Measurements from ENCODE around the gene TLE1. TPM values are rescaled to one million over a fixed set of nuclear protein-coding genes. Genes with fewer than 3 reads are reported as not detected.

The TLE1 gene
- total RNA-seq, 1 experiment from 2014 or later: 22.0 TPM

DNA sequence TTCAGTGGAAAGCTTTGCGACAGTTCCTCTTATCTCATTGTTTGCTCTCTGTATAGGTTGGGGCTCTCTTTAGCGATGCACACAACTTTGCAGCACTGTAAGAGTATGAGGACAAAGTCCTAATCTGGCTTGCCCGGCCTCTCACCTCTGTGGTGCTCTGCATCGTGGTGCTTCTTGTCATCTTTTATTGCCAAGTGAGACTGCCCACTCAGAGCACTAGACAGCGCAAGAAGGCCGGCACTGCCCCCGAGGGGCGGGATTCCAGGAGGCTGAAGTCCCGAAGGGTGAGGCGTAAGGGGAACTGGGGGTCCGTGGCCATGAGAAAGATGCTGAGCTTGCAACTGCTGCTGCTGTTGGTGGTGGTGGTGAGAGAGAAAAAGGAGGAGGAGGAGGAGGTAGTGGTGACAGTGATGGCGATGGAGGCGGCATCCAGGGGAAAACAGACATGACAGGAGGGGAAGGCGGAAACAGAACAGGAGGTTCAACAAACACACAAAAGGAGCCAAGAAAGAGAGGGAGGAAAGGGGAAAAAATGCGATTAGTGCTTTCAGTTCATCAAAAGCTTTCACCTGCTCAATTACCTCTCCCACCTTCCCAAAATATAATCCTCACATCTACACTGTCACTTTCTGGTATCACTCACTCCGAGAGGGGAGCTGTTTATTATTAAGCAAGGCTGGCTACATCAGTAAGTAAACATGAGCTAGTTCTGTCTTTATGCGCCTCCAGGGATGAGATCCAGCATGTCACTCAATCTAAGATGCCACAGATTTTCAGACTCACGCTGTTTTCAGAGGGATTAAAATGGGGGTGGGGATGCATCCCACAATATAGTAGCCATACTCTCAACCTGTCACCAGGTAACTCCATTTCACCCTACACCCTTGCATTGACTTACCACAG is 55.1 kb downstream of the TLE1 start:
- H3K27ac ChIP-seq: peak overlapping the region; percentile 55; the same call in 1 of the 2 replicates
- peaks cover 14% of the 10 kb centered on the region; the same call in 1 of the 2 replicates for H3K36me3 ChIP-seq
- H3K27me3 ChIP-seq (replicated peaks): no peaks in the 10 kb centered on the region
- no peaks in the 10 kb centered on the region for H3K9me3 ChIP-seq (replicated peaks)
- no peak for DNase-seq (ENCODE audit: low read depth in 1 of 2, low spot score in 2 of 2)
- peaks cover 48% of the 10 kb centered on the region for H3K4me1 ChIP-seq (replicated peaks)
- no peak overlapping the region for H3K4me3 ChIP-seq

DNA sequence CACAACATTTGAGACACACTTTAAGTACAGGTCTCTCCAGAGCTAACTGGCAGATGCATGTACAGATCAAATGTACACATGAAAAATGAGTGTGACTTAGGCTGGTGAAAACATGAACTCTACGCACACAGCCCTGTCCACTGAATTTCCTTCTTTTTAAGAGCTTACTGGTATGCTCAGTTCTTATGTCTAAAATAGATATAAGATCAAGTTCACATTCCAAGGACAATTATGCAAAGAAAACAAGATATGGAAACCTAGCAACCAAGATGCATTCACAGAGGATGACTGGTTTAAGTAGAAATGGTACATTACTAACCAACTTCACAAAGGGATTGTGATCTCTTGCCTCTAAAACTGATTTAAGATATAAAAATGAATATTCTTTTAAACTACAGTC is 56.7 kb downstream of the TLE1 start:
- Histone ChIP-seq H3K27me3 (replicated peaks) (no peaks in the 10 kb centered on the region), H3K4me1 (replicated peaks) (peaks cover 55% of the 10 kb centered on the region), H3K4me3 (no peak overlapping the region), H3K27ac (peak overlapping the region; percentile 31; the same call in 1 of the 2 replicates), H3K9me3 (replicated peaks) (no peaks in the 10 kb centered on the region), H3K36me3 (peaks cover 14% of the 10 kb centered on the region; the same call in 1 of the 2 replicates)
- peak in 1 of 2 experiments; percentile 33 for DNase-seq (ENCODE audit: low read depth in 1 of 2, low spot score in 2 of 2)

DNA sequence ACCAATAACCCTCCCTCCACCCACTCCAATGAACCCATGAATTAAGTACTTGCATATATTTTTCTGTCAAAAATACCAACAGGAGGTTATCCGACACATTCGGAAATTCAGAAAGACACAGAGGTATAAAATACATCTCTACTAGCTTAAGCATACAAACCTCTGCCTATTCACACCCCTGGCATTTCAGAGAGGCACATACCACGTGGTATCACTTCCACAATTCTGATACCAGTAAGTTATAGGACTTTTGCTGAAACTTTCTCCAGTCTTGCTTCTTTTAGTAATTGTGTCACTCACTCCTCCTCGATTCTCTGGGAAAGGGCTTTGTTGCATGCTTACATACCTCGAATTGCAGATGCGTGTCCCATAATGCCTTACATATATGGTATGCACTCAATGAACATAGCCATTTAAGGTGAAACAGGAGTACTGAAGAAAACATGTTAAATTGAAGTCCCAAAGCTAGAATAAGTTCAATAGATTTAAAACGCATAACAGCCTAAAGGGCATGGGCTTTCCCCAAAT is 58.1 kb downstream of the TLE1 start:
- H3K9me3 ChIP-seq (replicated peaks): no peaks in the 10 kb centered on the region
- no peaks in the 10 kb centered on the region for H3K27me3 ChIP-seq (replicated peaks)
- DNase-seq (ENCODE audit: low read depth in 1 of 2, low spot score in 2 of 2): no peak
- peaks cover 14% of the 10 kb centered on the region; the same call in 1 of the 2 replicates for H3K36me3 ChIP-seq
- H3K4me3 ChIP-seq: no peak overlapping the region
- H3K4me1 ChIP-seq (replicated peaks): peaks cover 42% of the 10 kb centered on the region
- H3K27ac ChIP-seq: no peak overlapping the region

DNA sequence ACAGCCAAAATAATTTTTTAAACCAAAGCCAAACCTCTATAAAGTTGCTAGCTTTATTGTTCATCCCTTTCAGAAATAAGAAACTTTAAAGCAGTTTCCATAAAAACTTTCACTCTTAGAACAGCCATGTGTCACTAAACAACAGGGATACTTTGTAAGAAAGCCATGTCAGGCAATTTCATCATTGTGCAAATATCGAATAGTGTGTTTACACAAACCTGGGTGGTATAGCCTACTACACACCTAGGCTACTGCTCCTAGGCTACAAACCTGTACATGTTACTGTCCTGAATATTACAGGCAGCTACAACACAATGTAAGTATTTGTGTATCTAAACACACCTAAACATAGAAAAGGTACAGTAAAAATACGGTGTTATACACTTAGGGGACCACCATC is 59.9 kb downstream of the TLE1 start:
- peaks cover 14% of the 10 kb centered on the region; the same call in 1 of the 2 replicates for H3K36me3 ChIP-seq
- H3K9me3 ChIP-seq (replicated peaks): no peaks in the 10 kb centered on the region
- no peak overlapping the region for H3K4me3 ChIP-seq
- no peaks in the 10 kb centered on the region for H3K27me3 ChIP-seq (replicated peaks)
- no peak overlapping the region for H3K27ac ChIP-seq
- DNase-seq (ENCODE audit: low read depth in 1 of 2, low spot score in 2 of 2): no peak
- H3K4me1 ChIP-seq (replicated peaks): peaks cover 24% of the 10 kb centered on the region

DNA sequence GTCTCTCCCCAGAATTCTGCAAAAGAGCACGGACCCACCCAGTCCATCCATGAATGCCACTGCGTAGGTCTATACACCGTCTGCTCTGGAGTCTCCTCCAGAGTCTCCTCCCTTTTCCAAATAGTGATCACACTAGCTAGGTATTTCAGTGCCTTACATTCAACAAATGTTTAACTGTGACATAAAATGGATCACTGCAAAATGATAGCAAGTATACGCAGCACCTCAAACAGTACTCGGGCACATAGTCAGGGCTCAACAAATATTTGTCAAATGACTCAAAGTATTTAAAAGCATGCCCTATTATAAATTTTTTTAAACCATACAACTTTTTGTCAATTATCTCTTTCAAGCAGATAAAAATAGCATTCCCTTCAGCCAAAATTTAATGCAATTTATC is 60.5 kb downstream of the TLE1 start:
- H3K27me3 ChIP-seq (replicated peaks): no peaks in the 10 kb centered on the region
- no peaks in the 10 kb centered on the region for H3K9me3 ChIP-seq (replicated peaks)
- peaks cover 14% of the 10 kb centered on the region; the same call in 1 of the 2 replicates for H3K36me3 ChIP-seq
- DNase-seq (ENCODE audit: low read depth in 1 of 2, low spot score in 2 of 2): no peak
- no peak overlapping the region for H3K4me3 ChIP-seq
- peaks cover 20% of the 10 kb centered on the region for H3K4me1 ChIP-seq (replicated peaks)
- no peak overlapping the region for H3K27ac ChIP-seq

DNA sequence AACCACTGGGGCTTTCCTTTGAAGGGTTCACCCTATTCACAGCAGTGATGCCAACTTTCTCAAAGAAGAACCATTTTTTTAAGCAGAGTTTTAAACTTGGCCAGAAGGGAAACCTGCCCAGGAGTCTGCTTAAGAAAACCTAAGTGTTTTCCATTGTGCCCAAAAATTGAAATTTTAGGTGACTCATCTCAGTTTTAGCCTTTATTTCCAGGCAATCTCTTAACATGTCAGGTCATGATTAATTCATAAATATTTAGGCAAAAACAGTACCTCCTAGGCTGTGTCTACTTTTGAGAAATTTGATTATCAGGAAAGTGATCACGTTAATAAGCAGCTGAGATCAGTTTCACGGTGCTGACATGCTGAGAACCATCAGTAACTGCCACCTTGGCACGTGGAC is 61.9 kb downstream of the TLE1 start:
- H3K4me3 ChIP-seq: no peak overlapping the region
- no peak for DNase-seq (ENCODE audit: low read depth in 1 of 2, low spot score in 2 of 2)
- H3K27ac ChIP-seq: no peak overlapping the region
- H3K4me1 ChIP-seq (replicated peaks): peaks cover 15% of the 10 kb centered on the region
- no peaks in the 10 kb centered on the region for H3K27me3 ChIP-seq (replicated peaks)
- no peaks in the 10 kb centered on the region for H3K9me3 ChIP-seq (replicated peaks)
- H3K36me3 ChIP-seq: peaks cover 9% of the 10 kb centered on the region; the same call in 1 of the 2 replicates

DNA sequence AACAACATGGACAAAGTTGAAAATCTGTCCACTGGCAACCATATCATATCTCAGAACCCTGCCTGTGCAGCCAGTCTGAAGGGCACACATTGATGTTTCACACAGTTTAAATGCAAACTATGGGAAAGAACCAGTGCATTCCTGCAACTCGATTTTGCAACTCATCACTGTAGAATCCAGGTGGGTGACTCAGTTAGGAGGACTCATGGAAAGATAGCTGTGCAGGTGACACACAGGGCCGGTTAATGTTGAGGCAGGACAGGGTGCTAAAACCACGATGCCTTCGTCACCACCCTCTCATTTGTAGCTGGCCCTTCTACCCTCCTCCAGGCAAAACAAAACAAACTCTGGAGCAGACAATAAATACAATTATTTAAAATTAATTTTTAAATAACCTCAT is 62.8 kb downstream of the TLE1 start:
- Histone ChIP-seq H3K9me3 (replicated peaks) (no peaks in the 10 kb centered on the region), H3K4me1 (replicated peaks) (peaks cover 13% of the 10 kb centered on the region), H3K4me3 (no peak overlapping the region), H3K27me3 (replicated peaks) (no peaks in the 10 kb centered on the region), H3K36me3 (peaks cover 6% of the 10 kb centered on the region; the same call in 1 of the 2 replicates), H3K27ac (no peak overlapping the region)
- no peak for DNase-seq (ENCODE audit: low read depth in 1 of 2, low spot score in 2 of 2)

DNA sequence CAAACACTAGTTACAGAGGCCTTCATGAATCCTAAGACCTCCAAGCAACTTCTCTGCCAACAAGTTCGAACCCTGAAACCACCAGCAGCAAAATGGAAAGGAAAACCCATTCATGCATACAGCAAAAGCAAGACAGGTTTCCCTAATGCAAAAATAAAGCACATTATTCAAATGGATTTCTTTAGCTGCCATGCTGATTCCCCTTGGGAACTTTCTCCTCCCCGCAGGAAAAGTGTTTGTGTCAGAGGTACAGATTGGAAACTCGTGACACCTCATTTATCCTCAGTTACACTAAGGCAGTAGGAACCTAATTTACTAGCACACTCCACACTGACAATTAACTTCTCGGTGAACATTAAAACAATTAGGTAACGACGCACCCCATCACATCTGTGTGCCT is 63.4 kb downstream of the TLE1 start:
- Histone ChIP-seq H3K4me3 (no peak overlapping the region), H3K4me1 (replicated peaks) (peaks cover 13% of the 10 kb centered on the region), H3K27ac (no peak overlapping the region), H3K9me3 (replicated peaks) (no peaks in the 10 kb centered on the region), H3K27me3 (replicated peaks) (no peaks in the 10 kb centered on the region), H3K36me3 (peaks cover under 1% of the 10 kb centered on the region; the same call in 1 of the 2 replicates)
- no peak for DNase-seq (ENCODE audit: low read depth in 1 of 2, low spot score in 2 of 2)

DNA sequence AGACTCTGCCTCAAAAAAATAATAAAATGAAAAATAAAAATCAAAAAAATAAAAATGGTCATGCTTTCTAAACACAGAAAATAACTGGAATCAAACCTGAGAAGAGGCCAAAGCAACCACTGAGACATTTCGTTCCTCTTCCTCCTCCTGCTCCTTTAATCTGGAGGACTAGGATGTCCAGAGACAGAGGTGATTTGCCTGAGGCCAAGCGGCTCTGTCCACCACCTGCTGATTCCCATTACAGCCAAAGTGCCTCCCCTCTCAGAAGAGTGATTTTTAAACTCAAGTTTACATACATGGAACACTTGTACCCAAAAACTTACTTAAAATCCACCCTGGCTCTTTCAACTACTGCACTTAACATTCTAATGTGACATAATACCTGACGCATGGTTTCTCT is 65.6 kb downstream of the TLE1 start:
- H3K4me3 ChIP-seq: no peak overlapping the region
- H3K27ac ChIP-seq: no peak overlapping the region
- no peak for DNase-seq (ENCODE audit: low read depth in 1 of 2, low spot score in 2 of 2)
- H3K36me3 ChIP-seq: peaks cover 7% of the 10 kb centered on the region
- H3K9me3 ChIP-seq (replicated peaks): no peaks in the 10 kb centered on the region
- no peaks in the 10 kb centered on the region for H3K27me3 ChIP-seq (replicated peaks)
- H3K4me1 ChIP-seq (replicated peaks): peaks cover 18% of the 10 kb centered on the region

DNA sequence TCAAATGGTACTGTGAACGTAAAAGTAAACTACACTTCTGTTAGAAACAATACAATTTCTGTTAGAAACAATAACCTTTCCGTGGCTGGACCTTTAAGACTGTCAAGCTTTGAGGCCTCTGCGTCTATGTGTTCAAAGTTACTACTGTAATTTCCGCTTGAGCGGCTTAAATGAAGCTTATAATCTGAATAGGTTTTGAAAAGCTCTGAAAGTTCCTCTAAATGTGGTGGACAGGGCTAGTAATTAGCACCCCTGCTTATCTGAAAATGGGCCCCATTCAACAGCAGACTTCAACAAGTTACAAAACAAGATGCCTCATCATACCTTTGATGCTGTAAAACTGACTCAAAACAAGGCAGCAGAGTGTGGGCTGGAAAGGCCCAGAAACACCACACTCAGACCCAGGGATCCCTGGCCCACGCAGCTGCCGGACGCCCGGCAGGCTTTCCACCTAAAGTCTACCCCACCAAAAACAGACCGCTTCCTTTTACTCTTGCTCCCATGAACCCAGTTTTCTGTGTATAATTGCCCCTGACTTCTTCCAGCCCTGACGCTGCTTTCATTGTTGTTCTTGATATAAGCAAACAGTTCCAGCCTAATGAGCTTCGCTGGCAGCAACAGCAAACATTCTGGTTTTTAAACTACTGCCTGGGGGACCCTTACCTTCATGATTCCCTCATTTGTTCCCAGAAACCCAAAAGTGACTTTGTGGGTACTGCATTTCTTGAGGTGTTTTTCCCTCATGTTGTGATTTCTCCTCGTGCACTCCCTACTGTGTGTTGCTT is 66.7 kb downstream of the TLE1 start:
- no peak for DNase-seq (ENCODE audit: low read depth in 1 of 2, low spot score in 2 of 2)
- no peaks in the 10 kb centered on the region for H3K9me3 ChIP-seq (replicated peaks)

DNA sequence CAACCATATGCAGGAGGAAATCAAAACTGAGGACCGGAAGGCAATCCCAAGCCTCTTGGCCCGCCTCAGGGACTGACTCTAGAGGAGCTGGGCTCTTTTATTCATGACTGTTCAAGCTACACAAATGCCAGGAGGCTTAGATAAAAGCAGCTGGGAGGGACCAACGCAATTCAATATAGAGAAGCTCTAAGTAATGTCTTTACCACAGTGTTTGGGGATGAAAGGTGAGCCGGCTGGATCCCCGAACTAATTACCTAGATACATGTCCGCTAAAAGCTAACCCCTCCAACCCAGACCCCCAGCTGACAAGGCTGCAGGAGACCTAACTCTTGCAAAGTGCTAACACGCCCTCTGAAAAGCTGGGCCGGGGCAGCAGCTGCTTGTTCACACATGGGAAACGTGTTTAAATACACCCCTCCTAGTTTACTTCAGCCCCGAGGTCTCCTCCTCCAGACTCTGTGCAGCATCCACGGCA is 67.5 kb downstream of the TLE1 start:
- DNase-seq (ENCODE audit: low read depth in 1 of 2, low spot score in 2 of 2): no peak
- peaks cover 7% of the 10 kb centered on the region for H3K36me3 ChIP-seq
- H3K4me3 ChIP-seq: no peak overlapping the region
- no peaks in the 10 kb centered on the region for H3K27me3 ChIP-seq (replicated peaks)
- H3K27ac ChIP-seq: no peak overlapping the region
- H3K9me3 ChIP-seq (replicated peaks): no peaks in the 10 kb centered on the region
- H3K4me1 ChIP-seq (replicated peaks): peaks cover 14% of the 10 kb centered on the region

More for the DNA sequence above, 66.7 kb downstream of the TLE1 start:
- Histone ChIP-seq H3K27me3 (replicated peaks) (no peaks in the 10 kb centered on the region), H3K27ac (no peak overlapping the region), H3K36me3 (peaks cover 7% of the 10 kb centered on the region), H3K4me1 (replicated peaks) (peaks cover 14% of the 10 kb centered on the region), H3K4me3 (no peak overlapping the region)

DNA sequence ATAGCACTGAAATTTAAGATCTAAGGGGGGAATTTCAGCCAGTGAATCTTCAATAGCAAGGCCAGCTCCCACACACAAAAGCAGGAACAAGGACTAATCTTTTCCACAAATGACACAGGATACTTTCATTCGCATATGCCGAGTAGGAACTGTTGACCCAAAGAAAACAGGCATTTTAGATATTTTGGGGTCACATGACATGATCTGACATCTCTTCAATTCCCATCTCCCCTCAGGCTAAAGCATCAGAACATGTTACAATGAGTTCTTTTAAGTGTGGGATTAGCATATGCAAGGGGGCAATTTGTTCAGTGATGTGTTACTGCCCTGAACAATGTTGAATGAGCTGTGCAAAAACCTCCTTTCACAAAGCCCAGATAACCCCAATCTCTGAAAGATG is 68.2 kb downstream of the TLE1 start:
- peaks cover 7% of the 10 kb centered on the region for H3K36me3 ChIP-seq
- no peak overlapping the region for H3K27ac ChIP-seq
- H3K4me3 ChIP-seq: no peak overlapping the region
- no peaks in the 10 kb centered on the region for H3K27me3 ChIP-seq (replicated peaks)
- DNase-seq (ENCODE audit: low read depth in 1 of 2, low spot score in 2 of 2): no peak
- no peaks in the 10 kb centered on the region for H3K9me3 ChIP-seq (replicated peaks)
- peaks cover 14% of the 10 kb centered on the region for H3K4me1 ChIP-seq (replicated peaks)

DNA sequence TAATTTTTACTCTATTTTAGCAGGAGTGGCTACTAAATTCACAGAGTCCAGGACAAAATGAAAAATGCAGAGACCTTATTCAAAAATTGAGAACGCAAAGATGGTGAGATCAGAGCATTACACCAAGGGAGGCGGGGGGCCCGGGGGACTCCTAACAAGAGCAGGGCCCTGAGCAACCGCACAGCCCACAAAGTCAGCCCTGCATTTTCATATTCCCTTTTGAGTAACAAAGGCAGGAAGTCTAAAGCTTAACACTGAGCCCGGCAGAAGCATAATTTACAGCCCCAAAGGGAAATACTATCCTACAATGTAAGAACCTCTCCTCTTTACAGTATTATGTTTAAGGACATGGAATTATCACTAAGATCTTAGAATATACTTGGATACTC is 69.4 kb downstream of the TLE1 start:
- H3K4me1 ChIP-seq (replicated peaks): peaks cover 14% of the 10 kb centered on the region

More for the DNA sequence above, 69.4 kb downstream of the TLE1 start:
- Histone ChIP-seq H3K4me3 (no peak overlapping the region), H3K27ac (peak overlapping the region; percentile 30; the same call in 1 of the 2 replicates), H3K27me3 (replicated peaks) (no peaks in the 10 kb centered on the region), H3K36me3 (peaks cover 7% of the 10 kb centered on the region), H3K9me3 (replicated peaks) (no peaks in the 10 kb centered on the region)
- no peak for DNase-seq (ENCODE audit: low read depth in 1 of 2, low spot score in 2 of 2)

Data from SJSA1 (cell line).